ENCODE results near the gene PPP2R2B.

DNA sequence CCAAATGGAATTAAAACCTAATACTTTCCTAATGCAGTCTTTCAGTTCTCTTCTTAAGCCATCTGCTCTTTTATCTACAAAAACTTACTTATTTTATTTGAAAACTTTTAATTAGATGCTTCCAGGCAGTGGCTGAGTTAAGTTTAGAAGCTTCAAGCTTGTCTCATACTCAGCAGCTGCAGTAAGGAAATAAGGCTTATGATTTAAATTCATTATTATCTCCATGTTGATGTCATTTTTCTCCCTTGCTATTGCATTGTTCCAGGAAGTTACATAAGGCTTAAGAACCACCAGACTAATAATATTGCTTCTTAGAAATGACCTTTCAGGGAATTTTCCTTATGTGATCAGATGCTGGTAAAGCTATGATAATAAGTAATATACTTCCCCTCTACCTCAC, 119.6 kb downstream of the PPP2R2B start:
- TF ChIP-seq, protein P1, sequence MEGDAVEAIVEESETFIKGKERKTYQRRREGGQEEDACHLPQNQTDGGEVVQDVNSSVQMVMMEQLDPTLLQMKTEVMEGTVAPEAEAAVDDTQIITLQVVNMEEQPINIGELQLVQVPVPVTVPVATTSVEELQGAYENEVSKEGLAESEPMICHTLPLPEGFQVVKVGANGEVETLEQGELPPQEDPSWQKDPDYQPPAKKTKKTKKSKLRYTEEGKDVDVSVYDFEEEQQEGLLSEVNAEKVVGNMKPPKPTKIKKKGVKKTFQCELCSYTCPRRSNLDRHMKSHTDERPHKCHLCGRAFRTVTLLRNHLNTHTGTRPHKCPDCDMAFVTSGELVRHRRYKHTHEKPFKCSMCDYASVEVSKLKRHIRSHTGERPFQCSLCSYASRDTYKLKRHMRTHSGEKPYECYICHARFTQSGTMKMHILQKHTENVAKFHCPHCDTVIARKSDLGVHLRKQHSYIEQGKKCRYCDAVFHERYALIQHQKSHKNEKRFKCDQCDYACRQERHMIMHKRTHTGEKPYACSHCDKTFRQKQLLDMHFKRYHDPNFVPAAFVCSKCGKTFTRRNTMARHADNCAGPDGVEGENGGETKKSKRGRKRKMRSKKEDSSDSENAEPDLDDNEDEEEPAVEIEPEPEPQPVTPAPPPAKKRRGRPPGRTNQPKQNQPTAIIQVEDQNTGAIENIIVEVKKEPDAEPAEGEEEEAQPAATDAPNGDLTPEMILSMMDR (conservative IDR thresholded peaks at IDR 0.05; ENCODE audit: low read depth, low read length) = no peak
- TF ChIP-seq POLR2A (IDR thresholded peaks at IDR 0.05; ENCODE audit: low read depth, low read length) (no peak), RCOR1 (IDR thresholded peaks at IDR 0.05; ENCODE audit: insufficient replicate concordance, low read length) (no peak), FOS (IDR thresholded peaks at IDR 0.05; ENCODE audit: low read depth, low read length) (no peak), RAD21 (IDR thresholded peaks at IDR 0.05; ENCODE audit: low read length) (no peak), CHD1 (IDR thresholded peaks at IDR 0.05; ENCODE audit: low read depth, low read length) (no peak), RFX5 (IDR thresholded peaks at IDR 0.05; ENCODE audit: low read depth, low read length) (no peak), SMC3 (IDR thresholded peaks at IDR 0.05; ENCODE audit: low read depth, low read length) (no peak), NFE2L2 (IDR thresholded peaks at IDR 0.05; ENCODE audit: low read depth, low read length) (no peak), MAFK (IDR thresholded peaks at IDR 0.05; ENCODE audit: low read depth, low read length) (no peak), BHLHE40 (IDR thresholded peaks at IDR 0.05; ENCODE audit: low read depth, low read length) (no peak), CEBPB (IDR thresholded peaks at IDR 0.05; ENCODE audit: low read depth, low read length) (no peak)
- TF ChIP-seq, protein P2, sequence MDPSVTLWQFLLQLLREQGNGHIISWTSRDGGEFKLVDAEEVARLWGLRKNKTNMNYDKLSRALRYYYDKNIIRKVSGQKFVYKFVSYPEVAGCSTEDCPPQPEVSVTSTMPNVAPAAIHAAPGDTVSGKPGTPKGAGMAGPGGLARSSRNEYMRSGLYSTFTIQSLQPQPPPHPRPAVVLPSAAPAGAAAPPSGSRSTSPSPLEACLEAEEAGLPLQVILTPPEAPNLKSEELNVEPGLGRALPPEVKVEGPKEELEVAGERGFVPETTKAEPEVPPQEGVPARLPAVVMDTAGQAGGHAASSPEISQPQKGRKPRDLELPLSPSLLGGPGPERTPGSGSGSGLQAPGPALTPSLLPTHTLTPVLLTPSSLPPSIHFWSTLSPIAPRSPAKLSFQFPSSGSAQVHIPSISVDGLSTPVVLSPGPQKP (IDR thresholded peaks at IDR 0.05; ENCODE audit: borderline replicate concordance, low read depth, low read length) = no peak
